CD8-positive, alpha-beta memory T cell (primary cell): ENCODE data around the gene LRRC23. TPM values are rescaled to one million over a fixed set of nuclear protein-coding genes. Genes with fewer than 3 reads are reported as not detected.
"Not testable (repeated sequence)": the region's sequence is repeated elsewhere in the genome, so short reads cannot be mapped to it uniquely, and the experiment has no call there.

Source experiments
- CTCF ChIA-PET: fragments of 350-600 bp; sonication (Branson Sonifier 250); formaldehyde crosslinking; loops from one replicate; lab custom pipeline; 2021; ENCODE audit warnings: antibody characterized with exemption; lab: Charles Lee
- POLR2A ChIA-PET: fragments of 350-600 bp; sonication (Branson Sonifier 250); formaldehyde crosslinking; loops from one replicate; lab custom pipeline; 2021; ENCODE audit warnings: antibody characterized with exemption; lab: Charles Lee
- DNase-seq, 5 donors: peaks; one replicate each; pipeline versions ENCODE4 v3.0.0 to v3.0.0-alpha.2; 2020 to 2022; ENCODE audit warnings: mixed read lengths in 1 of 5
- H3K27ac ChIP-seq: one replicate; pipeline ENCODE4 v1.7.0; 2013; ENCODE audit warnings: low read depth, mild to moderate bottlenecking, low read length, moderate library complexity
- H3K27me3 ChIP-seq: 2 replicates; pipeline ENCODE4 v1.7.0; 2013; ENCODE audit warnings: low read length, mild to moderate bottlenecking; ENCODE audit not compliant: insufficient read depth, poor library complexity, severe bottlenecking
- H3K36me3 ChIP-seq: 2 replicates; pipeline ENCODE4 v1.7.0; 2013; ENCODE audit warnings: mild to moderate bottlenecking, low read length, moderate library complexity; ENCODE audit not compliant: insufficient read depth
- H3K4me1 ChIP-seq: 2 replicates; pipeline ENCODE4 v1.7.0; 2013; ENCODE audit warnings: mild to moderate bottlenecking, low read length, moderate library complexity; ENCODE audit not compliant: insufficient read depth
- H3K4me3 ChIP-seq: 2 replicates; pipeline ENCODE4 v1.7.0; 2013; ENCODE audit warnings: mild to moderate bottlenecking, low read length
- H3K9me3 ChIP-seq: 2 replicates; pipeline ENCODE4 v1.7.0; 2013; ENCODE audit warnings: mild to moderate bottlenecking, low read length
- H3K27ac Mint-ChIP-seq, 8 donors: one replicate each; pipeline ENCODE4 v1.8.0; 2020 to 2021; ENCODE audit warnings: mixed read lengths in 8 of 8, mild to moderate bottlenecking in 6 of 8, inconsistent platforms in 3 of 8, moderate library complexity in 3 of 8
- H3K27me3 Mint-ChIP-seq, 2 donors: one replicate each; pipeline ENCODE4 v1.8.0; 2020 to 2021; ENCODE audit warnings: mixed read lengths in 2 of 2, mild to moderate bottlenecking in 1 of 2, moderate library complexity in 1 of 2
- H3K36me3 Mint-ChIP-seq, 3 donors: one replicate each; pipeline ENCODE4 v1.8.0; 2020 to 2021; ENCODE audit warnings: mixed read lengths in 3 of 3, inconsistent platforms in 1 of 3, mild to moderate bottlenecking in 1 of 3
- H3K4me1 Mint-ChIP-seq, 3 donors: one replicate each; pipeline ENCODE4 v1.8.0; 2020 to 2021; ENCODE audit warnings: mixed read lengths in 3 of 3, inconsistent platforms in 1 of 3, mild to moderate bottlenecking in 1 of 3
- H3K4me3 Mint-ChIP-seq, 7 donors: one replicate each; pipeline ENCODE4 v1.8.0; 2020 to 2021; ENCODE audit warnings: mixed read lengths in 7 of 7, mild to moderate bottlenecking in 6 of 7, moderate library complexity in 4 of 7, inconsistent platforms in 2 of 7
- H3K9me3 Mint-ChIP-seq, 5 donors: one replicate each; pipeline ENCODE4 v1.8.0; 2020 to 2022; ENCODE audit warnings: mixed read lengths in 5 of 5, mild to moderate bottlenecking in 3 of 5, moderate library complexity in 2 of 5, inconsistent platforms in 1 of 5
- polyA plus RNA-seq: library from polyadenylated mRNA; unstranded; fragments of 300-500 nt; fragmentation: Illumina TruSeq; gene quantifications from one replicate; pipeline ENCODE4 v1.2.3, GENCODE V29; 2021
- total RNA-seq, 2 experiments: library from RNA; stranded (reverse); gene quantifications; one replicate each; pipeline ENCODE4 v1.2.3, GENCODE V29; 2021

LRRC23 gene
- total and polyA plus RNA-seq, 3 experiments from 2014 or later: 4.9 to 5.0 (median 5.0) TPM

DNA sequence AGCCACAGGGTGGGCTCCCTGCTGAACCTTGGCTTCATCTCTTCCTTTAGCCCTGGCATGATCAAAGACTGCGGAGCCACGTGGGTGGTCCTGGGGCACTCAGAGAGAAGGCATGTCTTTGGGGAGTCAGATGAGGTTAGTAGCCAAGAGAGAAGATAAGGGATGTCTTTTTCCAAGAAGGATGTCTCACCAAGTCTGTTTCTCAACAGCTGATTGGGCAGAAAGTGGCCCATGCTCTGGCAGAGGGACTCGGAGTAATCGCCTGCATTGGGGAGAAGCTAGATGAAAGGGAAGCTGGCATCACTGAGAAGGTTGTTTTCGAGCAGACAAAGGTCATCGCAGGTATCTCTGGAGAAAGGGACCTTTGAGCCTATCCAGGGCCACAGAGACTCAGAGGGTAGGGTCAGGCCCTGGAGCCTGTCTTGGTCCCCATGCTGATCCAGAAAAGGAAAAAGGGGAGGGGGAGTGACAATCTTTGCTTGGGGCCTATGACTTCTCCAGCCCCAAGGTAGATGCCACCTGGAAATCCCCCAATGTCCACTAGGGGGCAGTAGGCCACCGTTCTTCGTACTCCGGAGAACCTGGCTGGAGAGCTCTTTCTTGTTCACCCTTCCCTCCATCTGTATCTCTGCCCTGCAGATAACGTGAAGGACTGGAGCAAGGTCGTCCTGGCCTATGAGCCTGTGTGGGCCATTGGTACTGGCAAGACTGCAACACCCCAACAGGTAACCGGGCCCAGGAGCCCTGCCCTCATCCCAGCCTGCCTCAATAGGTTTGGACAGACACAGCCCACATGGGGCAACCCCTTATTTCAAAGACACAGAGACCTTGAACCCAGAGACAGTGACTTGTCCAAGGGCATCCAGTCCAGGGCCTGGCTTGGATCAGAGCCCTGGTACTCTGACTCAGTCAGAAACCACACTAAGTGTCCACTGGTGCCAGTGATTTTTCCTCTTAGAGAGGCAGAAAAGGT is 35.3 kb upstream of the LRRC23 start:
- peak; percentile 76 to 87 (median 79) for DNase-seq
- Mint-ChIP-seq H3K4me3 (peak overlapping the region; percentile 85 to 96 (median 92)), H3K27me3 (no peaks in the 10 kb centered on the region), H3K4me1 (peaks cover 48 to 61% (median 52%) of the 10 kb centered on the region in 3 donors), H3K9me3 (no peaks in the 10 kb centered on the region), H3K36me3 (peaks cover 2 to 66% (median 12%) of the 10 kb centered on the region in 3 donors), H3K27ac (peak overlapping the region; percentile 82 to 92 (median 86))
- ChIA-PET CTCF (interaction anchor here (0.6 to 11.0 kb wide), 32 partner anchors 11 to 256 kb away, joined by 3 to 135 read pairs (median 4); partner anchors contain the start of genes ATN1, C12orf57, C1RL and CDCA3), POLR2A (interaction anchor here (0.5 to 3.8 kb wide), 10 partner anchors 16 to 226 kb away, joined by 3 to 36 read pairs (median 4); partner anchors contain the start of genes C12orf57, CDCA3, ENO2 and MLF2)
- no peaks in the 10 kb centered on the region for H3K9me3 ChIP-seq
- peaks cover 42% of the 10 kb centered on the region for H3K4me1 ChIP-seq
- H3K4me3 ChIP-seq: no peak overlapping the region
- peak overlapping the region; percentile 76 for H3K27ac ChIP-seq
- H3K27me3 ChIP-seq: no peaks in the 10 kb centered on the region
- peaks cover 23% of the 10 kb centered on the region for H3K36me3 ChIP-seq

DNA sequence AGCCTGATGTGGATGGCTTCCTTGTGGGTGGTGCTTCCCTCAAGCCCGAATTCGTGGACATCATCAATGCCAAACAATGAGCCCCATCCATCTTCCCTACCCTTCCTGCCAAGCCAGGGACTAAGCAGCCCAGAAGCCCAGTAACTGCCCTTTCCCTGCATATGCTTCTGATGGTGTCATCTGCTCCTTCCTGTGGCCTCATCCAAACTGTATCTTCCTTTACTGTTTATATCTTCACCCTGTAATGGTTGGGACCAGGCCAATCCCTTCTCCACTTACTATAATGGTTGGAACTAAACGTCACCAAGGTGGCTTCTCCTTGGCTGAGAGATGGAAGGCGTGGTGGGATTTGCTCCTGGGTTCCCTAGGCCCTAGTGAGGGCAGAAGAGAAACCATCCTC is 34.3 kb upstream of the LRRC23 start:
- POLR2A ChIA-PET, H3K4me3 ChIP-seq, H3K27me3 Mint-ChIP-seq, DNase-seq, H3K9me3 ChIP-seq, H3K27ac ChIP-seq, H3K27me3 ChIP-seq, H3K9me3 Mint-ChIP-seq: not testable (repeated sequence)
- Mint-ChIP-seq H3K4me1 (peaks cover 49 to 67% (median 58%) of the 10 kb centered on the region in 3 donors), H3K27ac (peak overlapping the region in 7 of 8 donors; percentile 48 to 92 (median 77)), H3K4me3 (peak overlapping the region in 6 of 7 donors; percentile 23 to 91 (median 58)), H3K36me3 (peaks cover 0 to 56% (median 7%) of the 10 kb centered on the region in 3 donors)
- Histone ChIP-seq H3K36me3 (peaks cover 17% of the 10 kb centered on the region), H3K4me1 (peaks cover 42% of the 10 kb centered on the region)
- CTCF ChIA-PET: interaction anchor here (1.0 to 11.0 kb wide), 17 partner anchors 14 to 534 kb away, joined by 3 to 135 read pairs (median 7); partner anchors contain the start of genes ATN1, C1R, C1RL and CDCA3

- H3K4me1 ChIP-seq: peaks cover 42% of the 10 kb centered on the region
- peaks cover 17% of the 10 kb centered on the region for H3K36me3 ChIP-seq
- no peak overlapping the region for H3K27ac ChIP-seq
- Mint-ChIP-seq H3K36me3 (peaks cover 0 to 53% (median 7%) of the 10 kb centered on the region in 3 donors), H3K4me3 (peak overlapping the region; percentile 83 to 97 (median 89)), H3K4me1 (peaks cover 50 to 67% (median 58%) of the 10 kb centered on the region in 3 donors), H3K27ac (peak overlapping the region; percentile 79 to 99 (median 88)), H3K27me3 (no peaks in the 10 kb centered on the region), H3K9me3 (no peaks in the 10 kb centered on the region)
- H3K27me3 ChIP-seq: no peaks in the 10 kb centered on the region
- peak overlapping the region; percentile 96 for H3K4me3 ChIP-seq
- DNase-seq: peak in 1 of 5 donors; percentile 27
- ChIA-PET POLR2A (interaction anchor here (1.1 to 3.6 kb wide), 5 partner anchors 19 to 90 kb away, joined by 4 to 46 read pairs (median 22); partner anchors contain the start of genes CDCA3, ENO2 and USP5), CTCF (interaction anchor here (0.8 to 11.0 kb wide), 28 partner anchors 7 to 535 kb away, joined by 3 to 135 read pairs (median 9); partner anchors contain the start of genes ATN1, C1R, C1RL and CDCA3)
- H3K9me3 ChIP-seq: no peaks in the 10 kb centered on the region
Observed at GRCh38 chr12:6871052-6871957, 33.3 kb upstream of the LRRC23 start.

DNA sequence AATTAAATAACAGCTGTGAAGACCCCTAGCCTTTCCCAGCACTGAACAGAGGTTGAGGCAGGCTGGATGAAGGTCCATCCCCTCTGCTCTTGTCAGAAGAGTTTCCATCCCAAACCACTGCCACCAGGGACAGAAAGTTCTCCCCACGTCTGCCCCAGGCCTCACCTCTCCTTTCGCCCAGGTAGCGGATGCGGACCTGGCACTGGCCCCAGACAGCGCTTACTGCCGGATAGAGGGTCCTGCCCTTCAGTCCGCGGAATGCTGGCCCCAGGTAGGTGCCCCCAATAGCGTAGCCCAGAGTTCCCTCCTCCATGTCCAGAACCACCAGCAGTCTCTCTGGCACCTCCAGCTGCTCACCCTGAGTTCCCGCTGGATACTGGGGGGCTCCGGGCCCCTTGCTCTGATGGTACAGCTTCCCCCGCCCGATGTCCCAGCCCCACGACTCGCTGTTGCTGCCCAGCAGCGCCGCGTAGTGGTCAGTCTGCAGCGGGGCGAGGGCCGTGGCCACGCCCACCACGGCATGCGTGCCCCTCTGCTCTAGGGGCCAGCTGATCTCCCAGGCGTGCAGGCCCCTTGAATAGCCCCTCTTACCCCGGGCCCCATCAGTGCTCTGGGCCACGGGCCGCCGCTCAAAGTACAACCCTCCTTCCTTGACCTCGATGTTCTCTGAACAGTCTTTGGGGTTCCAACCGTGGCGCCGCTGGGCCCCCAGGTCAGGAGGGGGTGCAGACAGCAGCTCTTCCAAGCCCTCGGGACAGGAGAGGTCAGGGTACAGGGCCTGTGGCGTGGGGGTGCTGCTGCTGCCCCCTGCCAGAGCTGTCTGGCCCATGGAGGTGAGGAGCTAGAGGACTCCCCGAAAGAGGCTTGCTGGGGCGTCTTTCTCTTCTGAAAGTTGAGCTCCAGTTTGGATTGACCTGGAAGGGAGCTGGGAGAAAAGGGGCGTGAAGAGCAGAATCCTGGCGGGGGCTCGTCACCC is 32.3 kb upstream of the LRRC23 start:
- H3K4me1 Mint-ChIP-seq: peaks cover 45 to 58% (median 58%) of the 10 kb centered on the region in 3 donors
- H3K27me3 Mint-ChIP-seq: no peaks in the 10 kb centered on the region

GRCh38 chr12:6873094-6874014 is 31.3 kb upstream of the LRRC23 start, which contains the start of gene SPSB2:
SPSB2 (minus strand) TSS chr12:6873303; CDS start chr12:6872901, 402 bp downstream.
- peak within 1 kb of the TSS; percentile 83 to 97 (median 89) for H3K4me3 Mint-ChIP-seq
- Histone ChIP-seq H3K4me1 (peaks cover 40% of the 10 kb centered on the region), H3K9me3 (no peaks in the 10 kb centered on the region), H3K27me3 (no peaks in the 10 kb centered on the region), H3K36me3 (peaks cover 17% of the 10 kb centered on the region), H3K4me3 (peak within 1 kb of the TSS; percentile 96), H3K27ac (peak within 1 kb of the TSS; percentile 90)
- CTCF ChIA-PET: interaction anchor here (0.6 to 11.0 kb wide), 56 partner anchors 9 to 268 kb away, joined by 3 to 135 read pairs (median 4); partner anchors contain the start of genes ATN1, C12orf57, C1RL and CDCA3
- no peaks in the 10 kb centered on the region for H3K9me3 Mint-ChIP-seq
- DNase-seq: peak; percentile 98 to 100 (median 99)
- POLR2A ChIA-PET: interaction anchor here (0.7 to 3.6 kb wide), 23 partner anchors 9 to 316 kb away, joined by 3 to 46 read pairs (median 4); partner anchors contain the start of genes C12orf57, C1RL, CDCA3 and COPS7A
- H3K27ac Mint-ChIP-seq: peak within 1 kb of the TSS; percentile 85 to 99 (median 92)
- peaks cover 0 to 52% (median 8%) of the 10 kb centered on the region in 3 donors for H3K36me3 Mint-ChIP-seq
- peaks cover 41 to 53% (median 52%) of the 10 kb centered on the region in 3 donors for H3K4me1 Mint-ChIP-seq
- no peaks in the 10 kb centered on the region for H3K27me3 Mint-ChIP-seq

More for the DNA sequence above, 32.3 kb upstream of the LRRC23 start:
- Mint-ChIP-seq H3K9me3 (no peaks in the 10 kb centered on the region), H3K27ac (peak overlapping the region; percentile 79 to 99 (median 88)), H3K36me3 (peaks cover 0 to 53% (median 7%) of the 10 kb centered on the region in 3 donors), H3K4me3 (peak overlapping the region; percentile 83 to 97 (median 89))
- peak overlapping the region; percentile 96 for H3K4me3 ChIP-seq
- no peaks in the 10 kb centered on the region for H3K9me3 ChIP-seq
- H3K27me3 ChIP-seq: no peaks in the 10 kb centered on the region
- ChIA-PET CTCF (interaction anchor here (0.6 to 11.0 kb wide), 61 partner anchors 9 to 272 kb away, joined by 3 to 135 read pairs (median 3); partner anchors contain the start of genes ATN1, C12orf57, C1RL and CDCA3), POLR2A (interaction anchor here (0.5 to 3.6 kb wide), 23 partner anchors 8 to 317 kb away, joined by 3 to 46 read pairs (median 4); partner anchors contain the start of genes C12orf57, C1RL, CDCA3 and COPS7A)
- peaks cover 17% of the 10 kb centered on the region for H3K36me3 ChIP-seq
- DNase-seq: peak; percentile 81 to 87 (median 82)
- H3K4me1 ChIP-seq: peaks cover 42% of the 10 kb centered on the region
- peak overlapping the region; percentile 90 for H3K27ac ChIP-seq
